GM21723 (cell line): ENCODE measurements around the gene MPC2.
A peak's percentile ranks its signal among the peaks of the same experiment; 100 is the strongest.
"Not testable (repeated sequence)": the region's sequence is repeated elsewhere in the genome, so short reads cannot be mapped to it uniquely, and the experiment has no call there.

Source experiments
- ATAC-seq: cut with Tn5 transposase; IDR thresholded peaks from one replicate; pipeline ENCODE4 v1.9.1; 2021; ENCODE audit warnings: mild to moderate bottlenecking, moderate library complexity; ENCODE audit not compliant: unreplicated experiment

Gene MPC2

DNA sequence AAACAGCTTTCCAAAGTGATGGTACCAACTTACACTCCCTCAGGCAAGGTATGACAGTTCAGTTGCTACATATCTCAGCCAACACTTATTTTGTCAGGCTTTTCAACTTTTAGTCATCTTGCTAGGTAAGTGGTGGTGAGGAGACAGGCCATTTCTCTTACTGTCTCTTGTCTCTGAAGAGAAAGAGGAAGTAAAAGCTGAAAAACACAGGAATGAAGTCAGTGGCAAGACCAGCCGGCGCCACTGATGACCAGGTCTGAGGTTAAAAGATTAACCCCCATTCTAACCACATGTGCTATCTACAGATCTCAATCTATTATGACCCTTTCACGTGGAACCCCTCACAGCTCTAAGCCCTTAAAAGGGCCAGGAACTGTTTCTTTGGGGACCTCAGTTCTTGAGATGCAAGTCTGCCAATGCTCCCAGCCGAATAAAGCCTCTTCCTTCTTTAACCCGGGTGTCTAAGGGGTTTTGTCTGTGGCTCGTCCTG lies 27.1 kb downstream of the MPC2 start:
- ATAC-seq: no peak

DNA sequence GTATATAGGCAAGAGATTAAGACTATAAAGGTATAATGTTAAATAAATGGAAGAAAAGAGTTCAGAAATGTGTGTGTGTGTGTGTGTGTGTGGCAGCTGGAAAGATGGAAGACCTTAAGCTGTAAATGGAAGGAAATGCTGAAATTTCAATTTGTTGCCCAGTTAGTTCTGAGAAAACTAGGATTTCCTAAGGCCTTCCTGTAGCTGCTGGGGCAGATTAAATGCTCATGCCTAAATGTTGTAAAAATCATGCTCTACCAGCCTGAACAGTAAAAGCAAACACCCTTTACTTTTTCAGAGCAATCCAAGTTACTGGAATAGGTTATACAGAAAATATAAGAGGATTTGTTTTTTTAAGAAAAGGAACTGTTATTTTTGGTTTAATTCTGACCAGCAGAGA lies 31.2 kb downstream of the MPC2 start:
- no peak for ATAC-seq

DNA sequence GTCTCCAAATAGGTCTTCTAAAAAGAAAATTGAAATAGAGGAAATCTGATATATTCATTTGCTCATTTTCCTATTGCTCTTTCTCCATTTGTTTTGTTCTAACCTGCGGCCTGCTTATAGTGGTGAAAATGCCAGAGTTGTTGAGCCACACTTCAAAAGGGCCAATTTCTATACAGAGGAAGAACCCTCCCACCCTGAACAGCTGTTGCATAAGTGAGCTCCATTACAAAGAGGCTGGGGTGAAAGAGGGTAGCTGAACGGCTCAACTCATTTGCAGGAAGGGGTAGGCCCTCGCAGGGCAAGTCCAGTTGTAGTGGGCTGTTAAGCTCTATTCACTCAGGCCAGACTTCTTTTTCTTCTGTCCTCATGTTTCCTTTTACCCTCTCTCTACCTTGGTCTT lies 31.7 kb downstream of the MPC2 start:
- no peak for ATAC-seq

DNA sequence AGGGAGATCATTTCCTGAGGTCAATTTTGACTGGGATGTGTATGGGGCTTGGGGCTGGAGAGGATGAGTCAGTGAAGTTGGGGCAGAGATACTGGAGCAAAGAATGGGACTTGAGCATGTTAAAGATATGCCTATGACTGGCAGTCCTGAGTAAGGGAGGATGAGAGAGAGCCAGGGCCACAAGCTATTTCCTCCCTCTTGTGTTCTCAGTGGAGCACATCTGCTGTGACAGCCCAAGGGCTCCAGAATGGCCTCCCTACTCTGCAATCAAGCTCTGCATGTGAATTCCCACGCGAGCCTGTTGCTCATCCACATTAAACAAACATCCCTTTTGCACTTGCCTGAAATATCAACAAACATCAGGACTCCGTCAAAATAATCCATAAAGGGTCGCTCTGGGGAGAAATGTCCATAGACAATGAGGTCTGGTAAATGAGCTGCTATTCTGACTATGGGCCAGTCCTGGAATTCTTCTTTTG lies 32.2 kb downstream of the MPC2 start:
- ATAC-seq: no peak

DNA sequence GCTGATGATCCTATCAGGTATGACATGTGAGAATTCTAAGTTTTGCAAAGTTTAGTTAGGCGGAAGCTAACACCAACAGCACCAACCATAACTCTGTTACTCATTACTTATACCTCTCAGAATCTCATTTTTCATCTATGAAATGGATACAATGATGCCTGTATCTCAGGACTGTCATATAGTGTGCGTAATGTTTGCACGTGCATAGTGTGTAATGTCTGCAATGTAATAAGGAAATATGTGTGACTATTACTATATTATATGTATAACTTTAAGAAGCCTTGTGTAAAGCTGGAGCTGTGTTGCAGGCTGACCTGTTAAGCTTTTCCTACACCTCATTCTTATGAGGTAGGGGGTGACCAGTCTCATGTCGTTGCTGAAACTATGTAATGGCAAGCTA lies 36.0 kb downstream of the MPC2 start:
- no peak for ATAC-seq

DNA sequence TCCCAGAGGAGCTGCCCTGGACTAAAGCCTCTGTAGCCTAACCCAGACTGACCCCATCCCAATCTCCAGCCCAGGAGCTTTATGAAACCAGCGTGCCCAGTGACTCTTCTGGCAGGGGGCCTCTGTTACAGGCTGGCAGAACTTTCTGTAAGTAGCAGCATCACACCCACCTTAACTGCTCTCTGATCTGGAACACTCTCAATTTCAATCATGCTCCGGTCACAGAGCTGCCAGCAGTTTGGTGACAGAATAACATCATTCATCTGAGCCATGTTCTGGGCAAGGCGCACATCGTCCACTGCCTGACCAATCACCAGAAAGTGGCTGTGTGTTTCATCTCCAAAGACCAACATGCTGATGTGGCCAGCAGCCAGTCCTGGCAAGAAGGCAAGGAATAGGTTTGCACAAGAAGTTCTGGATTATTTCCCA lies 37.6 kb downstream of the MPC2 start:
- ATAC-seq: peak; percentile 86

DNA sequence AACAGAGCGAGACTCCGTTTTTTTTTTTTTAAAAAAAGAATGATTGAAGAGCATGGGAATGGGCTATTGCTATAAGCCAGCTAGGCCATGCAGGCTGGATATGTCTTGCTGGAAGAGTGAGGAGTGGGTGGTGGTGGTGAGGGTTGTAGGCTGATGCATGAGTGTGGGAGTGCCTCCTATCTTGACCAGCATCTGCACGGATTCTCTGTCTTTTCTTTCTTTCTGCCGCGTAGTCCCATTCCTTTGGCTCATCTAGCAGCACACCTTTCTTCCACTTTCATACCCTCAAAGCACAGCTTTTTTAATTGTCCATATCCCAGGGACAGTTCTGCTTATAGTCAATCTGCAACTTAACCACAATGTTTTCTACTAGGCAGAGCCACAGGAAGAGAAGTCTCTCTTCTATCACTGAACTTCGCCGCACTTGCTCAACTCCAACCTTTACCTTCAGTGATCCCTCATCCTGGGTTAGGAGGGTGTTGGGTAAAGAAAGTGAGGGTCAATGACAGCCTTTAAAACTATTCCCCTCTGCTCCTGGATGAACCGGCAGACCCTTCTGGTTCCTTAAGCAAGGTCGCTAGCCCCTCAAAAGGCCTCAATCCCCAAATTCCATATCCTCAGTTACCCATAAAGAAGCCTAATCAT lies 38.2 kb downstream of the MPC2 start:
- no peak for ATAC-seq

DNA sequence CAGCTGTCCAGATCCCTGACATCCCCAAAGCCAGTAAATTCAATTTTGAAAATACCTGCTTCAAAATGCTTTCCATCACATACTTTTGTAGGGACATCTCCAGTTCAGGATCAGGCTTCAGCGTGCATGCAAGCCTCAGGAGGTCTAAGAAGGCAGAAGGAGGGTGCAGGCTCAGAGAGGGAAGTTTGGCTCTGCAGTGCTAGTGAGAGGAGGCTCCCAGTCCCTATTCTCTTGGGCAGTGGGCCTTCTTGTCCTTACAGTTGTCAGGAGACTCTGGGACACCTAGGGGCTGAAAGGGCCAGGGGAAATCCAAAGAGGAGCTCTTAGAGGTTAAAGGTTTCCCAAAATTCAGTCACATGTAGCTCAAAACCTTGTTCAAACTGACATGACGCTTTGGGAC lies 43.1 kb downstream of the MPC2 start:
- no peak for ATAC-seq

DNA sequence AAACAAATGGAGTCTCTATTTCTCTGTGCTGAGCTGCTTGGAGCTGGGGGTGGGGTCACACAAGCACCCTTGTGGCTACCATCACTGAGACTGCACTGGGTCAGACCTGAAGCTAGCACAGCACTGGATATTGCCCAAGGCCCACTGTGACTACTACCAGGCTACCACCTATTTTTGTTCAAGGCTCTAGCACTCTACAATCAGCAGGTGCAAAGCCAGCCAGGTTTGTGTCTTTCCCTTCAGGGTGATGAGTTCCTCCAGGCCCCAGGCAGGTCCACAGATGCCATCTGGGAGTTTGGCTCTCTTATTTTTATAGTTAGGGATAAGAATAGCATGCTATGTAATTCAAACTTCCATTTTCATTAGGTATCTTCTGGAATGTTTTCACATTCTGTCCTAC lies 46.5 kb downstream of the MPC2 start:
- ATAC-seq: no peak

DNA sequence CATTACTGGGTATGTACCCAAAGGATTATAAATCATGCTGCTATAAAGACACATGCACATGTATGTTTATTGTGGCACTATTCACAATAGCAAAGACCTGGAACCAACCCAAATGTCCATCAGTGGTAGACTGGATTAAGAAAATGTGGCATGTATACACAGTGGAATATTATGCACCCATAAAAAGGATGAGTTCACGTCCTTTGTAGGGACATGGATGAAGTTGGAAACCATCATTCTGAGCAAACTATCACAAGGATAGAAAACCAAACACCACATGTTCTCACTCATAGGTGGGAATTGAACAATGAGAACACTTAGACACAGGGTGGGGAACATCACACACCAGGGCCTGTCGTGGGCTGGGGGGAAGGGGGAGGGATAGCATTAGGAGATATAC lies 49.7 kb downstream of the MPC2 start:
- ATAC-seq: not testable (repeated sequence)

DNA sequence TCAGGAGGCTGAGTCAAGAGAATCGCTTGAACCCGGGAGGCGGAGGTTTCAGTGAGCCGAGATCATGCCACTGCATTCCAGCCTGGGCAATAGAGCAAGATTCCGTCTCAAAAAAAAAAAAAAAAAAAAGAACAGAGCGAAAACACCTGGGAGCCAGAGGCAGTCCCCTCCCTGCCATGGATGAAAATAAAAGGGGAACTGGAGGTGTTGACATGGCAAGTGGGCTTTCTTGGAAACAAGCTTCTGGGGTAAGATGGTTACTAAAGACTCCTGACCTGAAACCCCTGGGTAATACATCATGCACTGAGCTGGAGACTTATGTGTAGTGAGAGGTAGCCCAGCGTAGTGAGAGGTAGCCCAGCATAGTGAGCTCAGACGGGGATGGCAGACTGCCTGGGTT lies 54.5 kb downstream of the MPC2 start:
- no peak for ATAC-seq

DNA sequence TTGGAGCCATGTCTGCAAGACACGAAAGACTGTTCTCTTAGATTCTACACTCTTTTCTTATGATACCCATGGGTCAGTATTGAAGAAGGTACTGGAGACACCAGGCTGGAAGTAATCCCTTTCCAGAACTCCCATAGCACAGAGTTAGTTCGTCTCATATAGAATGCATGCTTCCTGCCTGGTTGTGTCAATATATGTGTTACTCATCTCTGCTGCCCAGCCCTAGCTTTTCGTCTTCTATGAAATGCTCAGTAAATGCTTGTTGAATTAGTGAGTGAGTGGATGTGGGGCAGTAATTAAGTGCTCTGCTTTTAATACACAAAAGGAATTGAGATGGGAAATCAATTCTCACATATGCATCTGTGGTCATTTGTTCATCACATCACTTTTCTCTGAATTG lies 55.1 kb downstream of the MPC2 start:
- ATAC-seq: no peak

DNA sequence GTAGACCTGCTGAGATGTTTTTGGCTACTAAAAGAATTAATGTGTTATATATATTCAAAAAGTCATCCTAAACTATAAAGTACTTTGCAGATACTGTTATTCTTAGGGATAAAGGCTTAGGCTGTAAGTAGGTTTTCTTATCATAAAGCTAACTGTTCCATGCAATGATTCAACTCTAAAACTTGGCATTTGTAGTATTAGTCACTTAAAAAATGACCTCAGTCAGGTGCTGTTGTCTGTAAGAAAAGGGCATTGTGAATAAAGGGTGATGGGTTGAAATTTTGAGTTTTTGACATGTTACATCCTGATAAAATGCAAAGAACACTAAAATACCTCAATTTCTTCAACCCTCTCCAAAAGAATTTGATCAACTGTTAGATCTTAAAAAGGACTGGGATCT lies 55.8 kb downstream of the MPC2 start:
- ATAC-seq: no peak

DNA sequence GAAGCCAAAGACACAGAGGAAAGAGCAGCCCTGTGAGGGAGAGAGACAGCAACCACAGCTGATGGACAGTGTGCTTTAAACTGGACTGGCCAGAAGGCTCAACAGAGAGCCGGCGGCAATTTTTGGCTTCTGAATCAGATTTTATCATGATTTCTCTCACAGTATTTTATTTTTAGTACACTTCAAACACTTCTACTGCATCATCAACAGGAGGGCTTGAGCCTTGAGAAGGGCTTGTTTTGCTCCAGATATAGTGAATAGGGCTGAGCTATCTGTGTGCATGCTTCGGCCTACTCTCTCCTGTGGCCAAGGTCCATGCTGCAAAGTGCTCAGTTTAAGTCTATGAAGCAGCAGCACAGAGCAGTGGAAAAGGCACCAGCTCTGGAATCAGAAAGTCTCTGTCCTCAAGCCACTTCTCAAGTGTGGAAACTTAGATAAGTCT lies 56.3 kb downstream of the MPC2 start:
- no peak for ATAC-seq

DNA sequence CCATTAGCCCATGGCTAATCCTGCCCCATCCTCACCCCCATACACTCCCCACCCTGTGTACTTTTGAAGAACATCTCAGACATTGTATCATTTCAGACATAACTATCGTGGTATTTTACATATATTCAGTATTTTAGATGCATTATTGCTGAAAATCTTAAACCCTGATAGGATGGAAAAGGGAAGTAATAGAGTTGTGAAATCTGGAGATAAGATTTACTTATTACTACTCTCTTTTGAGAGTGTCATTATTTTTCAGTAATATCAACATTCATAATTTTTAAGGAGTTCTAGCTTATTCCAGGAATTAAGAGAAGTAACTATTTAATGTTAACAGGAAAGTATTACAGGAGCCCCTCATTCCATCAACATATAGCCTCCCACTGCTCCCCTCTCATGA lies 57.4 kb downstream of the MPC2 start:
- no peak for ATAC-seq

DNA sequence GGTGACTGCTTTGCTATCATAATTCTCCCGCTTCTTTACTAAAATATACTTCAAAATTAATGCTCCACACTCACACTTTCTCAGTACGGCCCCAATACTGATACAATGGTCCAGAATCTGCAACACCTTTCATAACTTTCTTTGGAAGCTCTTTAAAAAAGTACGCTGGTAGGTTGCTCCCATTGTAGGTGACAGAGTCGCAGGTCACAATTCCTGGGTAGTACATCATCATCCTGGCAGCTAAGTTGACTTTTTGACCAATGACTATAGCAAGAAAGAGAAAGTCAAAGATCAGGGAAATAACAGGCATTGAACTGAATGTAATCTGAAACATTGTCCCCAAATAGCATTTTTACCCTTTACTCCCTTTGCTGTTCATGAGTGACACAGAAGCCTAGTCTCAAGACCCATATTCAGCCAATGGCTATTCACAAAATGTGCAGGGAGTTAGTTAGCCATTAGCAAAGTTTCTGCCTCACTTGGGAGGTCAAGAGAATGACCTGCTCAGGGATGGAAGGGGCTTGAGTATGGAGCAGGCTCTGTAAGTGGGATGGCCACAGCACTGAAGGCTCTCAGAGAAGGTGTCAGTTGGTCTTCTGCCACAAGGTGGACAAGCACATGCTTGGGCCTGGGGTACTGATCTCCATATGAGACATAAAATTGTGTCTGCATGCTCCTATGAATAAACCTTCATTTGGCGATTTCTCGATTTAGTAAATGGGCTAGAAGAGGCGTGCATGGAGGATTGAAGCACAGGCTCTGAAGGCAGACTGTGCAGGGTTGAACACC lies 58.3 kb downstream of the MPC2 start:
- no peak for ATAC-seq

DNA sequence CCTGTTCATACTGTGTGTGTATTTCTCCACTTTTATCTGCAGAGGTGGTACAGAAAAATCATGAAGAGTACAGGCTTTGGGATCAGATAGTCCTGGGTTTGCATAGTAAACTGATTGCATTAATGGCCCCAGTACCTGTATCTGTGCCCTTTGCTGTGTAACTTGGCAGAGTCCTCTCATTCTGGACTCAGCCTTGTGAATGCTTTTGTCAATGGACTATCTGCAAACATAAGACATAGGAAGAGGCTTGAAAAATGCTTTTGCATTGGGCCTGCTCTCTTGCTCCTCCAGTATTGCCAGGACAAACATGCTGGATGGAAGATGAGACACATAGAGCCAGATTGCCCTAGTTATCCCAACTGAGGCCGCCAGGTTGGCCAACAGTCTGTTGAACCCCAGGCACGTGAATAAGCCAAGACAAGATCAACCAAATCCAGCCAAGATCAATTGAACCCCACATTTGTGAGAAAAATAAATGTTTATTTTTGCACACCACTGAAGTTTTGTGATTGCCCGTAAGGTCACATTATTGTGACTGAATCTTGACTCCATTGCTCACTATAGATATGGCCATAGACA lies 60.2 kb downstream of the MPC2 start:
- no peak for ATAC-seq

DNA sequence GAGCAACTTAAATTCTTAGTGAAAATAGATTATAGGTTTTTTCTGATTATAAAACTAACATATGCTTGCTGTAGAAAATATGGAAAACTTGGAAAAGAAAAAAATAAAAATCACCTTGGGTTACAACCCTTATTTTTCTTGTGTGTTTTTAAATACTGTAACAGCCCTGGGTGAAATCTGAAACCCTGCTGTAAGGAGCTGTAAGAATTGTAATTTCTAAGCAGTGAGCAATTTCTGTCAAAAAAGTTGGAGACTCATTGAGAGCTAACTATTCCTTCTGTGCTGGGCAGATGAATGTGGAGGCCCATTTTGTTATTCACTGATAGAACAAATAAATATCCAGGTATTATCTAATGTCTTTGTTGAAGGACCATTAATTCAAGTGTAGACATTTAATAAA lies 65.5 kb downstream of the MPC2 start:
- no peak for ATAC-seq

DNA sequence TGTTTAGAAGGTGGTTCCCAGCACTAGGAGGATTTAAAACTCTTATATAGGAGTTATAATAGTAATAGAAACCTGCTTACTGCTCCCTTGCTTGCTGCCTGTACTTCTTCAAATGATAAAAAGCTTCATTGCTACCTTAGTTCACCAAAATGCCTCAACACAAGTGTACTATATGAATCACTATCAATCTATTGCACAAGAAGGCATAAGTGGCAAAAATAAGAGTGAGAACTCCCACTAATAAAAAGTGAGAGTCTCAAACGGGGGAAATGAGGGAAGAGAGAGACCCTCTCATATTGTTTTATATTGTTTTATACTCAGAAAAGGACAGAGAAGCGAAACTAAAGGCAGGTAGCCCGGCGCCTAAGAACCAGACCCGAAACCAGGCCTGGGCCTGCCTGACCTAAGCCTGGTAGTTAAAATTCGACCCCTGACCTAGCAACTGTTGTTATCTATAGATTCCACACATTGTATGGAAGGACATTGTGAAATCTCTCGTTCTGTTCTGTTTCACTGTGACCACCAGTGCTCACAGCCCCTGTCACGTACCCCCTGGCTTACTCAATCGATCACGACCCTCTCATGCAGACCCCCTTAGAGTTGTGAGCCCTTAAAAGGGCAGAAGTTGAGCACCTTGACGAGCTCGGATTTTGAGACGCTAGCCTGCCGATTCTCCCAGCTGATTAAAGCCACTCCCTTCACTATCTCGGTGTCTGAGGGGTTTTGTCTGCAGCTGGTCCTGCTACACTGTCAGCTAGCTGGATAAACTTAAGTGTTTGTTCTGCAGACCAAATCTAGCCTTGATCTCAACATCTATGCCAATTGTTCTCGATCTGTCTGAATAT lies 67.5 kb downstream of the MPC2 start:
- ATAC-seq: not testable (repeated sequence)

DNA sequence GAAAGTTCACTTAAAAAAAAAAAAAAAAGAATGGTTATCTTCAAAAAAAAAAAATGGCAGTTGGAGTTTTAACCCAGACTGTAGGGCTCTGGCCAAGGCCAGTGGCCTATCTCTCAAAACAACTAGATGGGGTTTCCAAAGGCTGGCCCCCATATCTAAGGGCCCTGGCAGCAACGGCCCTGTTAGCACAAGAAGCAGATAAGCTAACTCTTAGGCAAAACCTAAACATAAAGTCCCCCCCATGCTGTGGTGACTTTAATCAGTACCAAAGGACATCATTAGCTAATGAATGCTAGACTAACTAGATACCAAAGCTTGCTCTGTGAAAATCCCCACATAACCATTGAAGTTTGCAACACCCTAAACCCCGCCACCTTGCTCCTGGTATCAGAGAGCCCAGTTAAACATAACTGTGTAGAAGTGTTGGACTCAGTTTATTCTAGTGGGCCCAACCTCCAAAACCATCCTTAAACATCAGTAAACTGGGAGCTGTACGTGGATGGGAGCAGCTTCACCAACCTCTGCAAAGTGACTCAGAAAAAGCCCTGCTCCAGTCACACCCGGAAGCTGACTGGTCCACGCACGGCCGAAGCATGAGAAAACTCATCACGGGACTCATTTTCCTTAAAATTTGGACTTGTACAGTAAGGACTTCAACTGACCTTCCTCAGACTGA lies 70.0 kb downstream of the MPC2 start:
- not testable (repeated sequence) for ATAC-seq
